Measurements from ENCODE around the gene LATS1. TPM values are rescaled to one million over a fixed set of nuclear protein-coding genes. Genes with fewer than 3 reads are reported as not detected.

The LATS1 gene
- total RNA-seq, 1 experiment from 2014 or later = 25.1 TPM

DNA sequence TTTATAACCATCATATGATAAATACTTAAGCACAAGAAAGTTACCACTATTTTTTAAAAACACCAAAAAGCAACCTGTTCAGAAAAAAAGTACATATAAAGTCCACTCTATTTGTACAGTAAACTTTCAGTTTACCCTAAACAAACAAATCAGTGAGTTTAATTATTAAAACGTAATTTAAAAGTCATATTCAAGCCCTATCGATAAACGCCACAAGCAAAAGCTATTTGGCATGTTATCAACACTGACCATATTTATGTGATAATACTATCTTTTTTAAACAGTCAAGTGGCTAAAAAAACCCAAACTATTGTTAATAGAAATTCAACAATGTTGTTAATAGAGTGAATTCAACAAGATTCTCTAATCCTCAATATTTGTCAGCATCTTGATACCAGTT lies 71.3 kb downstream of the LATS1 start:
- no peak overlapping the region for H4K91ac ChIP-seq (ENCODE audit: insufficient read length, low read depth, low read length)
- WGBS (ENCODE audit: extremely low coverage, insufficient read length, low lambda C conversion rate) = no CpG with 5 or more reads among the region's 3 CpGs
- H2BK120ac ChIP-seq (ENCODE audit: low read depth, low read length, poor library complexity, severe bottlenecking) = no peak overlapping the region
- H2BK15ac ChIP-seq (ENCODE audit: low read depth, low read length) = no peak overlapping the region
- peaks cover 5% of the 10 kb centered on the region; the same call in 1 of the 2 replicates for H3K79me2 ChIP-seq (ENCODE audit: insufficient read depth, low read length)
- H3K79me1 ChIP-seq (ENCODE audit: insufficient read depth, low read depth, low read length, poor library complexity, severe bottlenecking) = peaks cover 3% of the 10 kb centered on the region
- no peak overlapping the region for H2BK12ac ChIP-seq (ENCODE audit: insufficient read length, low read depth, low read length)
- TF ChIP-seq, protein P1, sequence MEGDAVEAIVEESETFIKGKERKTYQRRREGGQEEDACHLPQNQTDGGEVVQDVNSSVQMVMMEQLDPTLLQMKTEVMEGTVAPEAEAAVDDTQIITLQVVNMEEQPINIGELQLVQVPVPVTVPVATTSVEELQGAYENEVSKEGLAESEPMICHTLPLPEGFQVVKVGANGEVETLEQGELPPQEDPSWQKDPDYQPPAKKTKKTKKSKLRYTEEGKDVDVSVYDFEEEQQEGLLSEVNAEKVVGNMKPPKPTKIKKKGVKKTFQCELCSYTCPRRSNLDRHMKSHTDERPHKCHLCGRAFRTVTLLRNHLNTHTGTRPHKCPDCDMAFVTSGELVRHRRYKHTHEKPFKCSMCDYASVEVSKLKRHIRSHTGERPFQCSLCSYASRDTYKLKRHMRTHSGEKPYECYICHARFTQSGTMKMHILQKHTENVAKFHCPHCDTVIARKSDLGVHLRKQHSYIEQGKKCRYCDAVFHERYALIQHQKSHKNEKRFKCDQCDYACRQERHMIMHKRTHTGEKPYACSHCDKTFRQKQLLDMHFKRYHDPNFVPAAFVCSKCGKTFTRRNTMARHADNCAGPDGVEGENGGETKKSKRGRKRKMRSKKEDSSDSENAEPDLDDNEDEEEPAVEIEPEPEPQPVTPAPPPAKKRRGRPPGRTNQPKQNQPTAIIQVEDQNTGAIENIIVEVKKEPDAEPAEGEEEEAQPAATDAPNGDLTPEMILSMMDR (conservative IDR thresholded peaks at IDR 0.05) = no peak
- no peaks in the 10 kb centered on the region for H3K9me3 Mint-ChIP-seq
- H2BK5ac ChIP-seq (ENCODE audit: insufficient read length, low read length) = no peak overlapping the region
- no peak overlapping the region for H4K8ac ChIP-seq (replicated peaks; ENCODE audit: insufficient read length, low read depth, low read length)
- H2BK20ac ChIP-seq (ENCODE audit: low read depth, low read length, poor library complexity, severe bottlenecking) = no peak overlapping the region
- no peak overlapping the region for H2AK5ac ChIP-seq (ENCODE audit: insufficient read length, low read length)
- H2AFZ ChIP-seq (ENCODE audit: low read length) = no peak overlapping the region
- no peaks in the 10 kb centered on the region for H3K27me3 Mint-ChIP-seq (ENCODE audit: low read depth)
- H3T11ph ChIP-seq (ENCODE audit: low read length) = no peak overlapping the region
- no peak overlapping the region for H3K56ac ChIP-seq (ENCODE audit: insufficient read length, low read depth, low read length)
- no peak overlapping the region for H3K14ac ChIP-seq (ENCODE audit: insufficient read depth, low read length)
- no peak overlapping the region for H3K23ac ChIP-seq (ENCODE audit: insufficient read length, low read depth, low read length)
- no peaks in the 10 kb centered on the region for H3K27me3 ChIP-seq (ENCODE audit: insufficient read depth, low read length)
- no peaks in the 10 kb centered on the region for H3K9me3 ChIP-seq (ENCODE audit: control insufficient read depth, low read depth, low read length)
- peak overlapping the region; percentile 91 to 93; a peak in 4 of 5 replicates for H3K4me3 Mint-ChIP-seq
- H4K5ac ChIP-seq (ENCODE audit: insufficient read length, low read depth, low read length) = no peak overlapping the region
- no peak overlapping the region for H3K4ac ChIP-seq (ENCODE audit: low read depth, low read length)
- no peaks in the 10 kb centered on the region for H3K4me1 ChIP-seq (ENCODE audit: insufficient read depth, low read length)
- H4K20me1 ChIP-seq (ENCODE audit: control insufficient read depth, insufficient read depth, insufficient read length) = no peaks in the 10 kb centered on the region
- peaks cover 7 to 8% of the 10 kb centered on the region in 2 experiments; a peak in 3 of 4 replicates for H3K4me1 Mint-ChIP-seq
- no peak overlapping the region for H3K27ac ChIP-seq (ENCODE audit: insufficient read length, low read depth, low read length)
- peak overlapping the region; percentile 47 for H3K9ac ChIP-seq (ENCODE audit: extremely low read depth, insufficient read length, low read length)
- no peak overlapping the region for H3K27ac Mint-ChIP-seq
- H3K18ac ChIP-seq (ENCODE audit: insufficient read length, low read depth, low read length) = no peak overlapping the region
- no peak for DNase-seq
- peak overlapping the region; percentile 62 for H3K4me2 ChIP-seq (ENCODE audit: insufficient read depth, insufficient read length, low read length)
- no peaks in the 10 kb centered on the region; a peak in 1 of 7 replicates for H3K36me3 Mint-ChIP-seq (ENCODE audit: insufficient read depth in 1 of 3, low read depth in 3 of 3)
- peaks cover 6% of the 10 kb centered on the region for H3K23me2 ChIP-seq (ENCODE audit: insufficient read length, low read depth, low read length, poor library complexity, severe bottlenecking)
